NCI-H226 (cell line): ENCODE results near the gene SORCS3.

Experiments used
- DNase-seq: peaks from one replicate; pipeline ENCODE4 v3.0.0-alpha.2; 2015

SORCS3 gene

GRCh38 chr10:105284476-105285215 is 643.6 kb downstream of the SORCS3 start:
- DNase-seq: no peak

DNA sequence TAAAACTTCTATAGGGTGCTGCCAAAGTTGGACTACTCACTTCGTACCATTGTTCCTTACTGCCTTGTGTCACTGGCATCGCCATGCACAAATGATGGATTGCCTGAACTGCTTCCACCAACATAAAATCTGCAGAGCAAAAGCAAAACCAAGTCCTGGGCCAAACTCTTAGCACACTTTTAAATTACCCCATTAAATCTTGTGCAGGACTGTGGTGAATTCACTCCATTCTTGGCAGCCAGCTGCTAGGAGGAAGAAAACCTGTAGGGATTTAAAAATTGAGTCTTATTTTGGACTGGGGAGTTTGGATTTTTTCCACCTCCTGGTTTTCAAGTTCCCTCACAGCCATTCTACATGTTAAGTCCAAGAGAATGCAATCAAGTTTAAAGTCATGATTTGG is 646.9 kb downstream of the SORCS3 start:
- no peak for DNase-seq

- DNase-seq: no peak
These were observed 647.5 kb downstream of the SORCS3 start for GRCh38 chr10:105288613-105289012.

DNA sequence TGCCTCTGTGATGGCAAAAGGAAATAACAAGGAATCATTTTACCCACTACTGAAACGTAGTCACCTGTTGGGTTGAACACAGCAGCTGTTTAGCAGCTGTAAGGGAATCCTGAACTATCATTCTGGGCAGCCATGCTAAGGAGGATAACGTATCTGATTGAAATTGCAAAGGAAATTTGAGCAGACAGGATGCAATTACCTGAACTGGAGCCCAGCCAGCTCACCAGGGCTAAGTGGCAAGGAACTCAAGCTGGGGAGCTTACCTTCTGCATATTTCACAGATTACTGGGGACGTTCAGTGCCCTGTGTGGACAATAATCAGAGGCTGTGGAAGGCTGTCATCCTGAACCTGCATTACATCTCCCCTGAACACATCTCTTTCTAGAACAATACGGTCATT is 650.5 kb downstream of the SORCS3 start:
- no peak for DNase-seq

- DNase-seq: no peak
These were observed 651.1 kb downstream of the SORCS3 start for GRCh38 chr10:105292236-105292635.
